AML-193 (cell line): ENCODE measurements around the gene ACOX2.

ENCODE experiments used
- DNase-seq, 2 experiments: peaks; one replicate each; lab custom pipeline; 2025; lab: John Stamatoyannopoulos, UW

The ACOX2 gene

GRCh38 chr3:58507356-58508078, 29.5 kb downstream of the ACOX2 start:
- DNase-seq = no peak

- no peak for DNase-seq
These were observed 34.1 kb downstream of the ACOX2 start for GRCh38 chr3:58502872-58503271.

GRCh38 chr3:58497097-58497496, 39.9 kb downstream of the ACOX2 start:
- no peak for DNase-seq

GRCh38 chr3:58496206-58496857, 40.7 kb downstream of the ACOX2 start:
- no peak for DNase-seq

GRCh38 chr3:58495101-58495500, 41.9 kb downstream of the ACOX2 start:
- DNase-seq = no peak

GRCh38 chr3:58494107-58494506, 42.9 kb downstream of the ACOX2 start:
- DNase-seq = no peak

GRCh38 chr3:58492494-58492905, 44.5 kb downstream of the ACOX2 start:
- peak; percentile 22 to 25 for DNase-seq

- peak; percentile 91 to 93 for DNase-seq
These were observed 45.2 kb downstream of the ACOX2 start, which contains the start of gene KCTD6 for GRCh38 chr3:58491506-58492402. Gene KCTD6, plus strand, starts transcription at chr3:58492096. Its CDS starts 6,660 bp downstream, at chr3:58498756.

- no peak for DNase-seq
These were observed 46.0 kb downstream of the ACOX2 start for GRCh38 chr3:58490860-58491501.

GRCh38 chr3:58488967-58489366, 48.0 kb downstream of the ACOX2 start:
- DNase-seq = no peak

- DNase-seq = no peak
These were observed 49.7 kb downstream of the ACOX2 start for GRCh38 chr3:58487140-58487886.

- DNase-seq = no peak
These were observed 51.1 kb downstream of the ACOX2 start for GRCh38 chr3:58485801-58486435.

- no peak for DNase-seq
These were observed 52.3 kb downstream of the ACOX2 start for GRCh38 chr3:58484722-58485069.

GRCh38 chr3:58484045-58484721, 52.8 kb downstream of the ACOX2 start:
- peak; percentile 54 to 60 for DNase-seq

GRCh38 chr3:58482917-58483636, 53.9 kb downstream of the ACOX2 start:
- DNase-seq = no peak

GRCh38 chr3:58480309-58480708, 56.7 kb downstream of the ACOX2 start:
- DNase-seq = no peak

GRCh38 chr3:58478781-58479180, 58.2 kb downstream of the ACOX2 start:
- no peak for DNase-seq

GRCh38 chr3:58474967-58475578, 61.9 kb downstream of the ACOX2 start:
- no peak for DNase-seq

- peak; percentile 19 to 24 for DNase-seq
These were observed 62.6 kb downstream of the ACOX2 start for GRCh38 chr3:58474348-58474911.
